HCT116 (cell line): Measurements from ENCODE around the gene SLC7A8. TPM values are rescaled to one million over a fixed set of nuclear protein-coding genes. Genes with fewer than 3 reads are reported as not detected.
A peak's percentile ranks its signal among the peaks of the same experiment; 100 is the strongest.

ENCODE experiments used
- ATAC-seq: fragments of 200-7000 bp; cut with Tn5 transposase; 2 replicates; pipeline ENCODE4 v1.9.1; 2020; ENCODE audit warnings: mild to moderate bottlenecking, moderate library complexity
- BruUV-seq: library from RNA; stranded (reverse); fragments of 400-500 nt; replicated peaks from 2 replicates; lab custom pipeline; 2021; lab: Mats Ljungman, UMichigan
- CTCF ChIA-PET: fragments of 300-600 bp; sonication (Branson Sonifier 250); formaldehyde crosslinking; loops from one replicate; lab custom pipeline; 2021; ENCODE audit warnings: antibody characterized with exemption; lab: Charles Lee
- POLR2A ChIA-PET: fragments of 300-600, 350-600 bp; sonication (Branson Sonifier 250); formaldehyde crosslinking; loops from one replicate; lab custom pipeline; 2021; ENCODE audit warnings: antibody characterized with exemption; lab: Charles Lee
- RAD21 ChIA-PET, 2 experiments: fragments of 300-600 bp; sonication (Branson Sonifier 250); formaldehyde crosslinking; loops; one replicate each; lab custom pipeline; 2023; ENCODE audit warnings: low total read pairs in 2 of 2; ENCODE audit not compliant: uncharacterized antibody in 2 of 2, unreplicated experiment in 2 of 2, low non-redundant PET in 1 of 2; lab: Charles Lee
- DNase-seq: peaks from one replicate; pipeline ENCODE4 v3.0.0-alpha.2; 2010; ENCODE audit warnings: low read depth, low spot score
- H2AFZ ChIP-seq: fragments of 200-600 bp; shearing (Covaris generic), sonication (generic); 2 replicates; pipeline ENCODE4 v1.6.1; 2017; ENCODE audit warnings: low read depth, mixed run types, mixed read lengths, antibody characterized with exemption, low read length; ENCODE audit not compliant: poor library complexity, severe bottlenecking
- H3K27ac ChIP-seq: 2 replicates; pipeline ENCODE4 v1.5.1; 2012; ENCODE audit warnings: low read depth, low read length
- H3K27me3 ChIP-seq: fragments of 200-600 bp; sonication (generic); 2 replicates; pipeline ENCODE4 v1.6.1; 2016; ENCODE audit warnings: mixed run types, low read length, mixed read lengths; ENCODE audit not compliant: insufficient read depth
- H3K36me3 ChIP-seq, 2 experiments: fragments of 200-500 bp in 1 of 2; fragments of 200-600 bp in 1 of 2; sonication (Bioruptor generic) in 1 of 2; sonication (generic) in 1 of 2; 2 replicates each; pipeline versions ENCODE4 v1.5.1 to v1.6.1; 2014 to 2016; ENCODE audit warnings: low read length in 2 of 2, inconsistent platforms in 1 of 2, mixed read lengths in 1 of 2, mixed run types in 1 of 2; ENCODE audit not compliant: insufficient read depth in 2 of 2, control insufficient read depth in 1 of 2
- H3K4me1 ChIP-seq, 2 experiments: fragments of 200-600 bp in 1 of 2; sonication (generic) in 1 of 2; 2 replicates each; pipeline versions ENCODE4 v1.5.1 to v1.6.1; 2012 to 2017; ENCODE audit warnings: low read length in 2 of 2, inconsistent platforms in 1 of 2, mild to moderate bottlenecking in 1 of 2, mixed read lengths in 1 of 2, mixed run types in 1 of 2, moderate library complexity in 1 of 2; ENCODE audit not compliant: insufficient read depth in 2 of 2, control insufficient read depth in 1 of 2
- H3K4me2 ChIP-seq: fragments of 200-600 bp; sonication (generic); 2 replicates; pipeline ENCODE4 v1.6.1; 2017; ENCODE audit warnings: mixed run types, low read length, mixed read lengths
- H3K4me3 ChIP-seq, 2 experiments: fragments of 200-600 bp in 1 of 2; sonication (generic) in 1 of 2; replicated peaks in 1 of 2; 2 replicates each; pipeline ENCODE4 v1.5.1; 2011 to 2016; ENCODE audit warnings: low read length in 2 of 2, control low read depth in 1 of 2, low read depth in 1 of 2, mild to moderate bottlenecking in 1 of 2, mixed read lengths in 1 of 2, mixed run types in 1 of 2
- H3K79me2 ChIP-seq: fragments of 200-600 bp; sonication (generic); 2 replicates; pipeline ENCODE4 v1.6.1; 2017; ENCODE audit warnings: mild to moderate bottlenecking, mixed run types, low read length, moderate library complexity, mixed read lengths; ENCODE audit not compliant: insufficient read depth
- H3K9ac ChIP-seq: fragments of 200-600 bp; sonication (generic); 2 replicates; pipeline ENCODE4 v1.6.1; 2016; ENCODE audit warnings: low read length, mixed read lengths
- H3K9me2 ChIP-seq: fragments of 200-600 bp; sonication (generic), shearing (Covaris generic); 2 replicates; pipeline ENCODE4 v1.6.1; 2017; ENCODE audit warnings: mixed run types, mild to moderate bottlenecking, moderate library complexity; ENCODE audit not compliant: insufficient read depth
- H3K9me3 ChIP-seq, 2 experiments: fragments of 200-500 bp in 1 of 2; fragments of 200-600 bp in 1 of 2; sonication (Bioruptor generic) in 1 of 2; sonication (generic) in 1 of 2; 2 replicates each; pipeline ENCODE4 v1.6.1; 2014 to 2017; ENCODE audit warnings: low read length in 2 of 2, mixed read lengths in 2 of 2, inconsistent platforms in 1 of 2, low read depth in 1 of 2, mild to moderate bottlenecking in 1 of 2, mixed run types in 1 of 2, moderate library complexity in 1 of 2; ENCODE audit not compliant: control insufficient read depth in 1 of 2, insufficient read depth in 1 of 2
- H4K20me1 ChIP-seq: fragments of 200-600 bp; sonication (generic), shearing (Covaris generic); 2 replicates; pipeline ENCODE4 v1.6.1; 2017; ENCODE audit warnings: mixed run types, mild to moderate bottlenecking, moderate library complexity; ENCODE audit not compliant: insufficient read depth
- CBX3 ChIP-seq: IDR thresholded peaks from 2 replicates; pipeline ENCODE4 v1.6.1; 2012; ENCODE audit warnings: low read depth
- CEBPB ChIP-seq: IDR thresholded peaks from 2 replicates; pipeline ENCODE4 v1.6.1; 2012; ENCODE audit warnings: low read depth
- EZH2phosphoT487 ChIP-seq: fragments of 200-600 bp; IDR thresholded peaks from 2 replicates; pipeline ENCODE4 v1.6.1; 2018; ENCODE audit warnings: antibody characterized with exemption, borderline replicate concordance
- FOSL1 ChIP-seq: IDR thresholded peaks from 2 replicates; pipeline ENCODE4 v1.6.1; 2012; ENCODE audit warnings: low read depth
- MAX ChIP-seq: IDR thresholded peaks from 2 replicates; pipeline ENCODE4 v1.6.1; 2012
- POLR2A ChIP-seq: IDR thresholded peaks from 2 replicates; pipeline ENCODE4 v1.7.0; 2011; ENCODE audit warnings: borderline replicate concordance; ENCODE audit not compliant: insufficient read depth, insufficient read length; ENCODE audit errors: extremely low read depth
- ZFX ChIP-seq: fragments of 450-650 bp; IDR thresholded peaks from 2 replicates; pipeline ENCODE4 v1.6.1; 2017
- ZNF274 ChIP-seq: fragments of 200-500 bp; sonication (Bioruptor generic); IDR thresholded peaks from 2 replicates; pipeline ENCODE4 v1.6.1; 2014; ENCODE audit warnings: mild to moderate bottlenecking, low read depth, low read length, inconsistent platforms
- intact Hi-C: fragments of 100-400 bp; cut with micrococcal nuclease; formaldehyde crosslinking; loops from 2 replicates; pipeline ENCODE4 v1.10.0; 2022
- total RNA-seq: library from RNA; stranded (reverse); gene quantifications from one replicate; pipeline ENCODE4 v1.2.1, GENCODE V29; 2021; ENCODE audit not compliant: unreplicated experiment
- TF ChIP-seq, protein P1 (sequence below), 3 experiments: fragments of 200-600 bp in 1 of 3; sonication (generic) in 1 of 3; IDR thresholded peaks in 2 of 3; conservative IDR thresholded peaks in 1 of 3; 2 replicates each; pipeline ENCODE4 v1.5.1; 2012 to 2017; ENCODE audit warnings: low read depth in 2 of 3, low read length in 2 of 3, antibody characterized with exemption in 1 of 3, borderline replicate concordance in 1 of 3, control low read depth in 1 of 3, mild to moderate bottlenecking in 1 of 3, mixed read lengths in 1 of 3, mixed run types in 1 of 3, moderate library complexity in 1 of 3; ENCODE audit not compliant: insufficient read depth in 1 of 3

SLC7A8 gene
- total RNA-seq, 1 experiment from 2014 or later, result 5.3 TPM

- TF ChIP-seq, protein P1, sequence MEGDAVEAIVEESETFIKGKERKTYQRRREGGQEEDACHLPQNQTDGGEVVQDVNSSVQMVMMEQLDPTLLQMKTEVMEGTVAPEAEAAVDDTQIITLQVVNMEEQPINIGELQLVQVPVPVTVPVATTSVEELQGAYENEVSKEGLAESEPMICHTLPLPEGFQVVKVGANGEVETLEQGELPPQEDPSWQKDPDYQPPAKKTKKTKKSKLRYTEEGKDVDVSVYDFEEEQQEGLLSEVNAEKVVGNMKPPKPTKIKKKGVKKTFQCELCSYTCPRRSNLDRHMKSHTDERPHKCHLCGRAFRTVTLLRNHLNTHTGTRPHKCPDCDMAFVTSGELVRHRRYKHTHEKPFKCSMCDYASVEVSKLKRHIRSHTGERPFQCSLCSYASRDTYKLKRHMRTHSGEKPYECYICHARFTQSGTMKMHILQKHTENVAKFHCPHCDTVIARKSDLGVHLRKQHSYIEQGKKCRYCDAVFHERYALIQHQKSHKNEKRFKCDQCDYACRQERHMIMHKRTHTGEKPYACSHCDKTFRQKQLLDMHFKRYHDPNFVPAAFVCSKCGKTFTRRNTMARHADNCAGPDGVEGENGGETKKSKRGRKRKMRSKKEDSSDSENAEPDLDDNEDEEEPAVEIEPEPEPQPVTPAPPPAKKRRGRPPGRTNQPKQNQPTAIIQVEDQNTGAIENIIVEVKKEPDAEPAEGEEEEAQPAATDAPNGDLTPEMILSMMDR (IDR thresholded peaks at IDR 0.05 in 2 of 3, conservative IDR thresholded peaks at IDR 0.05 in 1 of 3; ENCODE audit: borderline replicate concordance in 1 of 3, insufficient read depth in 1 of 3, low read depth in 2 of 3, low read length in 2 of 3), result peak; percentile 100
- TF ChIP-seq POLR2A (no peak), CEBPB (no peak)
- TF ChIP-seq, all 23 proteins: peak for 3
These were observed 62.8 kb downstream of the SLC7A8 start (continued) for GRCh38 chr14:23120541-23121251.

GRCh38 chr14:23119363-23120327, 63.8 kb downstream of the SLC7A8 start:
- ATAC-seq (no peak), DNase-seq (no peak)
- Histone ChIP-seq H3K27me3 (no peaks in the 10 kb centered on the region), H3K27ac (no peak overlapping the region), H4K20me1 (no peaks in the 10 kb centered on the region), H3K9me3 (no peaks in the 10 kb centered on the region), H3K4me3 (no peak overlapping the region), H2AFZ (no peak overlapping the region), H3K79me2 (no peaks in the 10 kb centered on the region), H3K4me1 (peaks cover 9 to 14% of the 10 kb centered on the region in 2 experiments), H3K4me2 (no peak overlapping the region), H3K9ac (no peak overlapping the region), H3K9me2 (no peaks in the 10 kb centered on the region), H3K36me3 (no peaks in the 10 kb centered on the region)
- ChIA-PET POLR2A (interaction anchor here (1.0 to 1.6 kb wide), 3 partner anchors 25 to 70 kb away, joined by 4 to 9 read pairs (median 5); partner anchors contain the start of genes ACIN1, C14orf119 and SLC7A8), RAD21 (interaction anchor here (0.6 to 2.4 kb wide), 4 partner anchors 51 to 68 kb away, joined by 3 to 24 read pairs (median 4); no protein-coding TSS in a partner anchor), CTCF (interaction anchor here (0.9 to 4.3 kb wide), 8 partner anchors 10 to 261 kb away, joined by 3 to 162 read pairs (median 8); partner anchors contain the start of genes CIROP and SLC7A8)
- BruUV-seq, result no TSS peak
- intact Hi-C loops, result loop anchor here (1.0 to 5.0 kb wide), 3 partner anchors 68 to 263 kb away; no protein-coding TSS in a partner anchor
- TF ChIP-seq EZH2phosphoT487 (no peak), ZFX (no peak), POLR2A (no peak), ZNF274 (no peak), MAX (no peak), CBX3 (no peak), FOSL1 (no peak)
